C4-2B (cell line): Measurements from ENCODE around the gene PCNT.

Experiments
- CTCF ChIP-seq: fragments of 450-650 bp; conservative IDR thresholded peaks from 2 replicates; pipeline ENCODE4 v1.5.1; 2017; ENCODE audit warnings: mild to moderate bottlenecking
- ZFX ChIP-seq: fragments of 450-650 bp; IDR thresholded peaks from 2 replicates; pipeline ENCODE4 v1.6.1; 2017

GRCh38 chr21:46452710-46453109, 128.8 kb downstream of the PCNT start:
- TF ChIP-seq CTCF (no peak), ZFX (no peak)
